OCI-LY7 (cell line): Measurements from ENCODE around the gene PHACTR1. TPM values are rescaled to one million over a fixed set of nuclear protein-coding genes. Genes with fewer than 3 reads are reported as not detected.

ENCODE experiments used
- BruUV-seq: library from RNA; stranded (reverse); fragments of 400-500 nt; replicated peaks from 2 replicates; lab custom pipeline; 2021; lab: Mats Ljungman, UMichigan
- CTCF ChIA-PET: fragments of 300-600 bp; sonication (Branson Sonifier 250); formaldehyde crosslinking; loops from one replicate; lab custom pipeline; 2022; ENCODE audit warnings: antibody characterized with exemption; ENCODE audit not compliant: unreplicated experiment; lab: Charles Lee
- POLR2A ChIA-PET: fragments of 300-600 bp; sonication (Branson Sonifier 250); formaldehyde crosslinking; loops from one replicate; lab custom pipeline; 2022; ENCODE audit warnings: antibody characterized with exemption; lab: Charles Lee
- DNase-seq: peaks from one replicate; pipeline ENCODE4 v3.0.0-alpha.2; 2015; ENCODE audit warnings: low spot score
- H2AFZ ChIP-seq: fragments of 200-600 bp; sonication (generic), shearing (Covaris generic); 2 replicates; pipeline ENCODE4 v1.6.1; 2014; ENCODE audit warnings: mild to moderate bottlenecking, antibody characterized with exemption, low read length, moderate library complexity
- H3K27ac ChIP-seq: fragments of 200-600 bp; sonication (generic); 2 replicates; pipeline ENCODE4 v1.5.1; 2014; ENCODE audit warnings: mixed run types, low read depth, mild to moderate bottlenecking, moderate library complexity, low read length, inconsistent platforms; ENCODE audit not compliant: poor library complexity, severe bottlenecking
- H3K36me3 ChIP-seq: fragments of 200-600 bp; sonication (generic); 2 replicates; pipeline ENCODE4 v1.6.1; 2014; ENCODE audit warnings: mild to moderate bottlenecking, antibody characterized with exemption, low read length, moderate library complexity, mixed read lengths; ENCODE audit not compliant: insufficient read depth
- H3K4me1 ChIP-seq: fragments of 200-600 bp; sonication (generic); 2 replicates; pipeline ENCODE4 v1.5.1; 2014; ENCODE audit warnings: mild to moderate bottlenecking, low read length; ENCODE audit not compliant: insufficient read depth, poor library complexity, severe bottlenecking
- H3K4me2 ChIP-seq: fragments of 200-600 bp; sonication (generic); 2 replicates; pipeline ENCODE4 v1.6.1; 2014; ENCODE audit warnings: mild to moderate bottlenecking, low read length
- H3K4me3 ChIP-seq: fragments of 200-600 bp; sonication (generic); 2 replicates; pipeline ENCODE4 v1.5.1; 2014; ENCODE audit warnings: mild to moderate bottlenecking, low read depth, low read length; ENCODE audit not compliant: poor library complexity, severe bottlenecking
- H3K79me2 ChIP-seq: fragments of 200-600 bp; sonication (generic); 2 replicates; pipeline ENCODE4 v1.6.1; 2016; ENCODE audit warnings: low read depth, mild to moderate bottlenecking, low read length, moderate library complexity, mixed read lengths; ENCODE audit not compliant: insufficient read depth
- H3K9me2 ChIP-seq: fragments of 200-600 bp; sonication (generic); 2 replicates; pipeline ENCODE4 v1.6.1; 2016; ENCODE audit warnings: mild to moderate bottlenecking, low read length, mixed read lengths; ENCODE audit not compliant: insufficient read depth
- H3K9me3 ChIP-seq: fragments of 200-600 bp; sonication (generic); 2 replicates; pipeline ENCODE4 v1.6.1; 2014; ENCODE audit warnings: mild to moderate bottlenecking, mixed run types, low read length, mixed read lengths
- H4K20me1 ChIP-seq: fragments of 200-600 bp; sonication (generic); 2 replicates; pipeline ENCODE4 v1.6.1; 2014; ENCODE audit warnings: mild to moderate bottlenecking, antibody characterized with exemption, low read length, moderate library complexity, mixed read lengths; ENCODE audit not compliant: insufficient read depth
- EZH2phosphoT487 ChIP-seq: fragments of 200-600 bp; sonication (generic); IDR thresholded peaks from 2 replicates; pipeline ENCODE4 v1.6.1; 2018; ENCODE audit warnings: low read depth, borderline replicate concordance, mild to moderate bottlenecking, mixed run types, antibody characterized with exemption, low read length, moderate library complexity, mixed read lengths
- intact Hi-C: fragments of 100-400 bp; cut with micrococcal nuclease; formaldehyde crosslinking; loops from one replicate; pipeline ENCODE4 v1.10.0; 2022; ENCODE audit not compliant: unreplicated experiment
- total RNA-seq, 2 experiments: library from RNA; depleted of rRNA in 1 of 2; stranded (reverse); fragments of >200 nt in 1 of 2; shearing (Covaris generic) in 1 of 2; gene quantifications; 2 replicates each; pipeline ENCODE4 v1.2.3, GENCODE V29; 2014 to 2022
- TF ChIP-seq, protein P1 (sequence below): fragments of 200-600 bp; sonication (generic); conservative IDR thresholded peaks from 2 replicates; pipeline ENCODE4 v1.5.1; 2014; ENCODE audit warnings: mild to moderate bottlenecking, antibody characterized with exemption, low read length, moderate library complexity, mixed read lengths

The PHACTR1 gene
- total RNA-seq, 2 experiments from 2014 or later, result 25.1 to 46.6 TPM

DNA sequence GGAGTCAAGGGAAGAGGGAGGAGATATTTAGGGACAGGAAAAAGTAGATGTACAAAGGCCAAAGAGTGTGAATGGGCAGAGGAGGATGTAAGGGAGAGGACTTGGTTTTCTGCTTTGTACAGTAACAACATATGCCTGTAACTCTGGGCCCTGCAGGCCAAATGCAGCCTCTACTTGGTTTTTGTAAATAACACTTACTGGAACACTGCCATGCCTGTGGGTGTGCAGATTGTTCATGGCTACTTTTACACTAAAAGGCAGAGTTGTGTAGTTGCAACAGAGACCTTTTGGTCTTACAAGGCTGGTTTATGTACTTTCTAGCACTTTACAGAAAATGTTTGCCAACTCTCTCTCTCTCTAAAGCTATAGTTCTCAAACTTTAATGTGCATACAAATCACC lies 157.1 kb downstream of the PHACTR1 start:
- H3K4me3 ChIP-seq, result no peak overlapping the region
- H3K27ac ChIP-seq, result no peak overlapping the region
- H3K4me2 ChIP-seq, result no peak overlapping the region
- H4K20me1 ChIP-seq, result no peaks in the 10 kb centered on the region
- no peaks in the 10 kb centered on the region for H3K9me3 ChIP-seq
- H3K36me3 ChIP-seq, result no peaks in the 10 kb centered on the region
- ChIA-PET CTCF (no interaction called here), POLR2A (no interaction called here)
- TF ChIP-seq EZH2phosphoT487, result no peak
- TF ChIP-seq, protein P1, sequence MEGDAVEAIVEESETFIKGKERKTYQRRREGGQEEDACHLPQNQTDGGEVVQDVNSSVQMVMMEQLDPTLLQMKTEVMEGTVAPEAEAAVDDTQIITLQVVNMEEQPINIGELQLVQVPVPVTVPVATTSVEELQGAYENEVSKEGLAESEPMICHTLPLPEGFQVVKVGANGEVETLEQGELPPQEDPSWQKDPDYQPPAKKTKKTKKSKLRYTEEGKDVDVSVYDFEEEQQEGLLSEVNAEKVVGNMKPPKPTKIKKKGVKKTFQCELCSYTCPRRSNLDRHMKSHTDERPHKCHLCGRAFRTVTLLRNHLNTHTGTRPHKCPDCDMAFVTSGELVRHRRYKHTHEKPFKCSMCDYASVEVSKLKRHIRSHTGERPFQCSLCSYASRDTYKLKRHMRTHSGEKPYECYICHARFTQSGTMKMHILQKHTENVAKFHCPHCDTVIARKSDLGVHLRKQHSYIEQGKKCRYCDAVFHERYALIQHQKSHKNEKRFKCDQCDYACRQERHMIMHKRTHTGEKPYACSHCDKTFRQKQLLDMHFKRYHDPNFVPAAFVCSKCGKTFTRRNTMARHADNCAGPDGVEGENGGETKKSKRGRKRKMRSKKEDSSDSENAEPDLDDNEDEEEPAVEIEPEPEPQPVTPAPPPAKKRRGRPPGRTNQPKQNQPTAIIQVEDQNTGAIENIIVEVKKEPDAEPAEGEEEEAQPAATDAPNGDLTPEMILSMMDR, result no peak
- H3K4me1 ChIP-seq, result no peaks in the 10 kb centered on the region
- no TSS peak for BruUV-seq
- intact Hi-C loops, result no loop called here
- no peak overlapping the region for H2AFZ ChIP-seq
- no peaks in the 10 kb centered on the region for H3K79me2 ChIP-seq
- DNase-seq, result no peak
- H3K9me2 ChIP-seq, result no peaks in the 10 kb centered on the region

DNA sequence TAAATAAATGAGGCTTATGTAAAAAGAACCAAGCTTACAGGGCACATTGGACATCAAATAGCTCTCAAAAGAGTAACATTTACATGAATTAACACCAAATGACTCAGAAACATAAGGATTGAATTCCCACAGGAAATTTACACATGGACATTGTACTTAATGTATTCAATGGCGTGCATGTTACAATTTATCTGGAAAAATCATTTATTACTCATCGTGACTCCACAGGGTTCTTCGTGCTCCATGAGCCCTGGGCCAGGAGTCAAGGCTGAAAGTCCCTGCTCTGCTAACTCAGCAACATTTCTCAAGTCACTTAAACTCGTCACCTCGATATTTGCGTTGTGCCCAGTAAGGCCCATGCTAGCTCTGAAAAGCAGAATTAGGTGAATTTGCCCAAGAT lies 158.5 kb downstream of the PHACTR1 start:
- H2AFZ ChIP-seq, result no peak overlapping the region
- H3K4me2 ChIP-seq, result no peak overlapping the region
- intact Hi-C loops, result no loop called here
- no peak for DNase-seq
- H3K9me2 ChIP-seq, result no peaks in the 10 kb centered on the region
- no peaks in the 10 kb centered on the region for H3K79me2 ChIP-seq
- H4K20me1 ChIP-seq, result no peaks in the 10 kb centered on the region
- TF ChIP-seq EZH2phosphoT487, result no peak
- TF ChIP-seq, protein P1, result no peak
- no peaks in the 10 kb centered on the region for H3K36me3 ChIP-seq
- no TSS peak for BruUV-seq
- ChIA-PET POLR2A (no interaction called here), CTCF (no interaction called here)
- H3K9me3 ChIP-seq, result no peaks in the 10 kb centered on the region
- H3K4me3 ChIP-seq, result no peak overlapping the region
- no peak overlapping the region for H3K27ac ChIP-seq
- no peaks in the 10 kb centered on the region for H3K4me1 ChIP-seq

DNA sequence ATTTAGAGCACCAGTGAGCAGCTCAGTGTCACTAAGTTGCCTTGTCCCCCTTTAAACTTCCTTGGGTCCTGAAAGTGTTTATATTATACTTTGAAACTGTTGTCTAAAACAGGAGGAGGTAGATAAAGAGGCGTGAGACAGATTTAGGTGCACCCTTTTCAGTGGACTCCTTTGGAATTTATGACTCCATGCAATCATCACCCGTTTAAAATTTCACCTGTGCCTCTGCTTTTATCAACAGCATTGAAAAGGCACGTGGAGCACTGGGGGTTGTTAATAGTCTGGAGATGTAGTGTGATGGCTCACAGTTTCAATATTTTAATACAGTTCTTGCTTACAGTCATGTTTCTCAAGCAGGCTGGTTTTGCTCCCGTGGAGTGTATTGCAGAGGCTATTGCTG lies 162.2 kb downstream of the PHACTR1 start:
- Histone ChIP-seq H3K36me3 (no peaks in the 10 kb centered on the region), H3K27ac (no peak overlapping the region), H4K20me1 (no peaks in the 10 kb centered on the region), H3K79me2 (no peaks in the 10 kb centered on the region), H3K4me1 (no peaks in the 10 kb centered on the region), H2AFZ (no peak overlapping the region), H3K9me3 (no peaks in the 10 kb centered on the region), H3K4me2 (no peak overlapping the region), H3K4me3 (no peak overlapping the region), H3K9me2 (no peaks in the 10 kb centered on the region)
- TF ChIP-seq, protein P1, result no peak
- no peak for TF ChIP-seq EZH2phosphoT487
- CTCF ChIA-PET, result no interaction called here
- POLR2A ChIA-PET, result no interaction called here
- BruUV-seq, result no TSS peak
- DNase-seq, result no peak
- intact Hi-C loops, result no loop called here
